Endothelial cell of umbilical vein (primary cell): ENCODE measurements around the gene CD2AP.

Source experiments
- CTCF ChIP-seq, 2 donors: IDR thresholded peaks; 1 replicate in 1 of 2; 2 replicates in 1 of 2; pipeline ENCODE4 v1.5.1; 2011; ENCODE audit warnings: low read length in 2 of 2, mild to moderate bottlenecking in 2 of 2, moderate library complexity in 2 of 2, control low read depth in 1 of 2, inconsistent platforms in 1 of 2, low read depth in 1 of 2; ENCODE audit not compliant: insufficient read depth in 1 of 2; ENCODE audit errors: extremely low read depth in 1 of 2
- EZH2 ChIP-seq: IDR thresholded peaks from 2 replicates; pipeline ENCODE4 v1.6.1; 2012; ENCODE audit warnings: borderline replicate concordance, low read depth, mild to moderate bottlenecking, moderate library complexity, low read length, inconsistent platforms; ENCODE audit not compliant: severe bottlenecking
- FOS ChIP-seq: IDR thresholded peaks from 2 replicates; pipeline ENCODE4 v1.6.1; 2011; ENCODE audit warnings: mild to moderate bottlenecking, low read length, moderate library complexity, borderline replicate concordance; ENCODE audit not compliant: insufficient read depth
- MYC ChIP-seq: IDR thresholded peaks from one replicate; pipeline ENCODE4 v1.6.1; 2011; ENCODE audit warnings: mild to moderate bottlenecking, low read depth, low read length
- POLR2A ChIP-seq: IDR thresholded peaks from 2 replicates; pipeline ENCODE4 v1.6.1; 2012; ENCODE audit warnings: low read depth, mild to moderate bottlenecking, control low read depth, low read length
- POLR2AphosphoS5 ChIP-seq: IDR thresholded peaks from 2 replicates; pipeline ENCODE4 v1.6.1; 2012; ENCODE audit warnings: low read depth, mild to moderate bottlenecking, control low read depth, low read length, moderate library complexity; ENCODE audit not compliant: insufficient read depth
- TF ChIP-seq, protein P1 (sequence below): IDR thresholded peaks from 2 replicates; pipeline ENCODE4 v1.6.1; 2011; ENCODE audit not compliant: insufficient read depth, insufficient read length

- TF ChIP-seq EZH2 (no peak), CTCF (IDR thresholded peaks at IDR 0.05; ENCODE audit: extremely low read depth in 1 of 2, insufficient read depth in 1 of 2, low read depth in 1 of 2, low read length in 2 of 2) (no peak), POLR2AphosphoS5 (no peak), POLR2A (no peak), MYC (no peak), FOS (no peak)
- TF ChIP-seq, protein P1, sequence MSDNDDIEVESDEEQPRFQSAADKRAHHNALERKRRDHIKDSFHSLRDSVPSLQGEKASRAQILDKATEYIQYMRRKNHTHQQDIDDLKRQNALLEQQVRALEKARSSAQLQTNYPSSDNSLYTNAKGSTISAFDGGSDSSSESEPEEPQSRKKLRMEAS = no peak
These were observed 153.0 kb downstream of the CD2AP start for GRCh38 chr6:47630587-47630986.
